KMS-11 (cell line): Measurements from ENCODE around the gene LUZP2.

Experiments
- H2AFZ ChIP-seq: fragments of 200-600 bp; sonication (generic); 2 replicates; pipeline ENCODE4 v1.6.1; 2016; ENCODE audit warnings: antibody characterized with exemption, mixed run types, low read depth
- H3K27ac ChIP-seq: fragments of 200-600 bp; sonication (generic); 2 replicates; pipeline ENCODE4 v1.6.1; 2016; ENCODE audit warnings: mild to moderate bottlenecking, mixed run types
- H3K27me3 ChIP-seq: fragments of 200-600 bp; sonication (generic); 2 replicates; pipeline ENCODE4 v1.6.1; 2017; ENCODE audit warnings: mild to moderate bottlenecking, low read depth, mixed run types, moderate library complexity; ENCODE audit not compliant: insufficient read depth
- H3K36me3 ChIP-seq: fragments of 200-600 bp; sonication (generic); 2 replicates; pipeline ENCODE4 v1.6.1; 2017; ENCODE audit warnings: mild to moderate bottlenecking, mixed run types; ENCODE audit not compliant: insufficient read depth
- H3K4me1 ChIP-seq: fragments of 200-600 bp; sonication (generic); 2 replicates; pipeline ENCODE4 v1.6.1; 2016; ENCODE audit warnings: mild to moderate bottlenecking, low read depth, mixed run types; ENCODE audit not compliant: poor library complexity, severe bottlenecking
- H3K4me2 ChIP-seq: fragments of 200-600 bp; sonication (generic); 2 replicates; pipeline ENCODE4 v1.7.0; 2016; ENCODE audit warnings: mild to moderate bottlenecking, mixed run types
- H3K4me3 ChIP-seq: fragments of 200-600 bp; sonication (generic); IDR thresholded peaks from 2 replicates; pipeline ENCODE4 v1.6.1; 2017; ENCODE audit warnings: low read depth, low read length, mixed read lengths; ENCODE audit not compliant: insufficient read depth
- H3K79me2 ChIP-seq: fragments of 200-600 bp; sonication (generic); 2 replicates; pipeline ENCODE4 v1.6.1; 2016; ENCODE audit warnings: low read depth, mixed run types; ENCODE audit not compliant: insufficient read depth
- H3K9ac ChIP-seq: fragments of 200-600 bp; sonication (generic); 2 replicates; pipeline ENCODE4 v1.6.1; 2016; ENCODE audit warnings: mild to moderate bottlenecking, mixed run types
- H4K20me1 ChIP-seq: fragments of 200-600 bp; sonication (generic); 2 replicates; pipeline ENCODE4 v1.6.1; 2016; ENCODE audit warnings: mild to moderate bottlenecking, mixed run types; ENCODE audit not compliant: insufficient read depth
- TF ChIP-seq, protein P1 (sequence below): fragments of 200-600 bp; sonication (generic); conservative IDR thresholded peaks from 2 replicates; pipeline ENCODE4 v1.6.1; 2017; ENCODE audit warnings: low read depth, mild to moderate bottlenecking, antibody characterized with exemption, low read length, moderate library complexity, mixed read lengths

LUZP2 gene

DNA sequence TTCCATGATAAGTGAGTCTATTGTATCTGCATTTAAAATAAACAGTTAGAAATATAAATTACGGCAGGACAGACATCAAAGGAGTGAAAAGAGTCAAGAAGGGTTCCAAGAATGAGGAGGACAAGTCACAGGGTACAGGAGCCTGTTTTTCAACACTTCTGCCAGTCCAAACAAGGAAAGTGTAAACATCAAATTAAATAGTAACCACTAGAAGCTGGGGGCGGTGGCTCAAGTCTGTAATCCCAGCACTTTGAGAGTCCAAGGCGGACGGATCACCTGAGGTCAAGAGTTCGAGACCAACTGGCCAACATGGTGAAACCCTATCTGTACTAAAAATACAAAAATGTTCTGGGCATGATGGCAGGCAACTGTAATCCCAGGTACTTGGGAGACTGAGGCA, 219.6 kb downstream of the LUZP2 start:
- no peaks in the 10 kb centered on the region for H3K27me3 ChIP-seq
- H2AFZ ChIP-seq = no peak overlapping the region
- TF ChIP-seq, protein P1, sequence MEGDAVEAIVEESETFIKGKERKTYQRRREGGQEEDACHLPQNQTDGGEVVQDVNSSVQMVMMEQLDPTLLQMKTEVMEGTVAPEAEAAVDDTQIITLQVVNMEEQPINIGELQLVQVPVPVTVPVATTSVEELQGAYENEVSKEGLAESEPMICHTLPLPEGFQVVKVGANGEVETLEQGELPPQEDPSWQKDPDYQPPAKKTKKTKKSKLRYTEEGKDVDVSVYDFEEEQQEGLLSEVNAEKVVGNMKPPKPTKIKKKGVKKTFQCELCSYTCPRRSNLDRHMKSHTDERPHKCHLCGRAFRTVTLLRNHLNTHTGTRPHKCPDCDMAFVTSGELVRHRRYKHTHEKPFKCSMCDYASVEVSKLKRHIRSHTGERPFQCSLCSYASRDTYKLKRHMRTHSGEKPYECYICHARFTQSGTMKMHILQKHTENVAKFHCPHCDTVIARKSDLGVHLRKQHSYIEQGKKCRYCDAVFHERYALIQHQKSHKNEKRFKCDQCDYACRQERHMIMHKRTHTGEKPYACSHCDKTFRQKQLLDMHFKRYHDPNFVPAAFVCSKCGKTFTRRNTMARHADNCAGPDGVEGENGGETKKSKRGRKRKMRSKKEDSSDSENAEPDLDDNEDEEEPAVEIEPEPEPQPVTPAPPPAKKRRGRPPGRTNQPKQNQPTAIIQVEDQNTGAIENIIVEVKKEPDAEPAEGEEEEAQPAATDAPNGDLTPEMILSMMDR = no peak
- no peaks in the 10 kb centered on the region for H3K79me2 ChIP-seq
- no peaks in the 10 kb centered on the region for H3K4me1 ChIP-seq
- no peak overlapping the region for H3K4me2 ChIP-seq
- H4K20me1 ChIP-seq = no peaks in the 10 kb centered on the region
- no peak overlapping the region for H3K4me3 ChIP-seq
- no peak overlapping the region for H3K27ac ChIP-seq
- no peak overlapping the region for H3K9ac ChIP-seq
- H3K36me3 ChIP-seq = no peaks in the 10 kb centered on the region

DNA sequence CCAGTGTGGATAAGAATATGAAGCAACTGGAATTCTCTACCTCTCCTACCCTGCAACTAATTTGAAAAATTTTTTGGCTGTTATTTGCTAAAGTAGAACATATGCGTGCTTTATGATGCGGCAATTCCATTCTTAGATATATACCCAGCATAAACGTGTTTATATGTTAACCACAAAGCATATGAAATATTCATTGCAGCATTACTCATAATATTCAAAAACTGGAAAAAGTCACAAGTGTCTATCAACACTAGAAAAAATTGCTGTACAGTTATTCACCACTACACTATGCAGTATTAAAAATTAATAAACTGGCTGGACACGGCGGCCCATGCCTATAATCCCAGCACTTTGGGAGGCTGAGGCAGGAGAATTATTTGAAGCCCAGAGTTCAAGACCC, 226.4 kb downstream of the LUZP2 start:
- Histone ChIP-seq H3K27ac (no peak overlapping the region), H3K4me1 (no peaks in the 10 kb centered on the region), H3K4me2 (no peak overlapping the region), H2AFZ (no peak overlapping the region), H3K27me3 (no peaks in the 10 kb centered on the region), H3K36me3 (no peaks in the 10 kb centered on the region), H3K79me2 (no peaks in the 10 kb centered on the region), H4K20me1 (no peaks in the 10 kb centered on the region), H3K9ac (no peak overlapping the region), H3K4me3 (no peak overlapping the region)
- TF ChIP-seq, protein P1 = no peak

DNA sequence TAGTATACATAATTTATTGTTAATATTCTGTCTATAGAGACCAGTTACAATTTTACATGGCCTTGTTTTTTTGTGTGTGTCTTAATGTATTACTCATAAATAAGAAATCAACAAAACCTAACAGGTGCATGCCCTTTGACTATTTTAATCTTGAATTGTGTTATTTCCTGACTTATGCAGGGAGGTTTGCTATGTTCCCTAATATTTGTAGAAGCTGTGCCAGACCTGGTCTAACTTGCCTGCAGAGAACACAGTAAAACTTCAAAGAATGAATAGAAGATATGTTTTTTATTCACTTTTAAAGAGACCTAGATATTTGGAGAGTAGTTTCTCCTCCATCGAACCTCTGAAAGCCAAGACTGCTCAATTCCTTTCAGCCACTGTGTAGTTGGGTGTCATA, 234.7 kb downstream of the LUZP2 start:
- no peak overlapping the region for H3K4me3 ChIP-seq
- TF ChIP-seq, protein P1 = no peak
- H3K4me2 ChIP-seq = no peak overlapping the region
- H2AFZ ChIP-seq = no peak overlapping the region
- no peaks in the 10 kb centered on the region for H3K4me1 ChIP-seq
- H4K20me1 ChIP-seq = no peaks in the 10 kb centered on the region
- H3K9ac ChIP-seq = no peak overlapping the region
- no peak overlapping the region for H3K27ac ChIP-seq
- no peaks in the 10 kb centered on the region for H3K36me3 ChIP-seq
- no peaks in the 10 kb centered on the region for H3K79me2 ChIP-seq
- no peaks in the 10 kb centered on the region for H3K27me3 ChIP-seq

DNA sequence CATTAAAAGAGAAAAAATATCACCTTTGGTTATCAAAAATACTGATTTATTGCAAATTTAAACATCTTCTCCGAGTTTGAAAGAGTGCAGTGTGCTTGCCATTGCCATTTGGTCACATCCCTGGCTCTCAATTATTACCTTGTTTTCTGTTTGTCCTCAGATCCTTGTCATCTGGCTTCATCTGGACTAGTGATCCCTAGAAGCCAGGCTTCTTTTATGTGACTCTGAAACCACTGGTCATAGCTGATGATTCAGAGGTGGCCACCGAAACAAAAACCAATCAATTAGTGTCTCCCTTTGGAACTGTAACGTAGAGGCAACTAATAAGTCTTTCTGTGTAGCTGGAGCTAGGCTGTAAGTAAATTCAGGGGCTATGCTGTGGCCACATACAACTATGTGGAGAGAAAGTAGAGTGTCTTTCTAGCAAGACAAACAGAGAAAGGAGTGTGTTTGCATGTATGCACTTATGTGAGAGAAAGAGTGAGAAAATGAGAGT, 237.9 kb downstream of the LUZP2 start:
- Histone ChIP-seq H3K4me3 (no peak overlapping the region), H3K36me3 (no peaks in the 10 kb centered on the region), H2AFZ (no peak overlapping the region), H3K9ac (no peak overlapping the region), H3K27me3 (no peaks in the 10 kb centered on the region), H3K79me2 (no peaks in the 10 kb centered on the region), H3K4me1 (no peaks in the 10 kb centered on the region), H3K4me2 (no peak overlapping the region), H4K20me1 (no peaks in the 10 kb centered on the region), H3K27ac (no peak overlapping the region)
- TF ChIP-seq, protein P1 = no peak

DNA sequence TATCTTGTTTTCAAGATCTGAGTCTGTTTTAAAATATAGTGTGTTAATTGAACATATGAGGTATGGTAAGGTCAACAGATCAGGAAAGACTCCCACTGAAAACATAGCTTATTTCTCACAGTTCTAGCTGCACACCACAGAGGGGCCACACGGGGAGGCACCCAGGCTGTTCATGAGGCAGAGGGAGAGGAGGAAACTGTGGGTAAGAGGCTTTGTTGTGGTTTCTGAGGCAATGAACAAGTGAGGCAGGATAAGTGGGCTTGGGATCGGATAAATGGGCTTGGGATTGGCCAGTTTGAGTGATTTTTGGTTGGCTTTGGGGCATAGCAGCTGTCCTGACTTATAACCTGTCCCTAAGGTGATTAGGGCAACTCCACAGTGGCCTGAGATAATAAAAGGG, 242.1 kb downstream of the LUZP2 start:
- TF ChIP-seq, protein P1 = no peak
- H2AFZ ChIP-seq = no peak overlapping the region
- no peaks in the 10 kb centered on the region for H3K79me2 ChIP-seq
- H4K20me1 ChIP-seq = no peaks in the 10 kb centered on the region
- H3K4me2 ChIP-seq = no peak overlapping the region
- no peaks in the 10 kb centered on the region for H3K27me3 ChIP-seq
- no peak overlapping the region for H3K9ac ChIP-seq
- no peaks in the 10 kb centered on the region for H3K4me1 ChIP-seq
- no peak overlapping the region for H3K27ac ChIP-seq
- no peak overlapping the region for H3K4me3 ChIP-seq
- H3K36me3 ChIP-seq = no peaks in the 10 kb centered on the region
